ENCODE results near the gene STARD13.

GRCh38 chr13:33276570-33276969 is 9.0 kb downstream of the STARD13 start:
- no peak for TF ChIP-seq POLR2A (IDR thresholded peaks at IDR 0.05)
- TF ChIP-seq CTCF (IDR thresholded peaks at IDR 0.05) = no peak

Measured in right lobe of liver (tissue), 4 donors.